Activated CD4-positive, alpha-beta T cell treated with anti-CD3 and anti-CD28 coated beads, Interleukin-2, amount 10 ng/mL, durations not matched to agents 7 days and 5 days (primary cell): ENCODE measurements around the gene ZFP28. TPM values are rescaled to one million over a fixed set of nuclear protein-coding genes. Genes with fewer than 3 reads are reported as not detected.

Experiments
- CTCF ChIA-PET: fragments of 350-600 bp; sonication (Branson Sonifier 250); formaldehyde crosslinking; loops from one replicate; lab custom pipeline; 2021; ENCODE audit warnings: antibody characterized with exemption; lab: Charles Lee
- POLR2A ChIA-PET: fragments of 350-600 bp; sonication (Branson Sonifier 250); formaldehyde crosslinking; loops from one replicate; lab custom pipeline; 2021; ENCODE audit warnings: antibody characterized with exemption; lab: Charles Lee
- DNase-seq: peaks from one replicate; pipeline ENCODE4 v3.0.0-alpha.2; 2020
- H3K27ac Mint-ChIP-seq: one replicate; pipeline ENCODE4 v1.8.0; 2021; ENCODE audit warnings: mild to moderate bottlenecking, moderate library complexity, mixed read lengths
- H3K27me3 Mint-ChIP-seq: one replicate; pipeline ENCODE4 v1.8.0; 2021; ENCODE audit warnings: mixed read lengths
- H3K36me3 Mint-ChIP-seq: one replicate; pipeline ENCODE4 v1.8.0; 2021; ENCODE audit warnings: low read depth, mixed read lengths
- H3K4me1 Mint-ChIP-seq: one replicate; pipeline ENCODE4 v1.8.0; 2021; ENCODE audit warnings: mixed read lengths
- H3K4me3 Mint-ChIP-seq: one replicate; pipeline ENCODE4 v1.8.0; 2021; ENCODE audit warnings: mild to moderate bottlenecking, moderate library complexity, mixed read lengths
- H3K9me3 Mint-ChIP-seq: one replicate; pipeline ENCODE4 v1.8.0; 2021; ENCODE audit warnings: mixed read lengths
- total RNA-seq, 2 experiments: library from RNA; stranded (reverse); gene quantifications; one replicate each; pipeline ENCODE4 v1.2.3, GENCODE V29; 2021

The ZFP28 gene
- total RNA-seq, 2 experiments from 2014 or later, result 4.7 to 5.6 TPM

DNA sequence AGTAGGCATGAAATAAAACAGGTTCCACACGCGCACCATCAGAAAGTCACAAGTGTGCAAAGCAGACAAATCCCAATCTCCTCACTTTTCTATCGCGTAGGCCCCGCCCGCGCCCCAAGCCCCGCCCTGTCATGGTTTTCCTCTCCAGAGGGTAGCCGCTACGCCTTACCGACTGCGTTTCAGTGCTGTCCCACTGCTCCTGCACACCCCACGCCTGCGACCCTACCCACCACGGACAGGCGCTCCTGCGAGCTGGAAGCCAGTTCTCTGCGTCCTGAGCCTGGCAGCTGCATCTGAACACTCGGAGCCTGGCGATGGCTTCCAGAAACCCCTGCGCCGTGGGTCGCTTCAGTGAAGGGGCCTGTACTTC, 28.1 kb downstream of the ZFP28 start:
- Mint-ChIP-seq H3K4me3 (peak overlapping the region; percentile 95), H3K4me1 (peaks cover 17% of the 10 kb centered on the region), H3K27ac (peak overlapping the region; percentile 95), H3K27me3 (no peaks in the 10 kb centered on the region), H3K9me3 (peaks cover 69% of the 10 kb centered on the region), H3K36me3 (peaks cover 65% of the 10 kb centered on the region)
- CTCF ChIA-PET, result no interaction called here
- peak; percentile 53 for DNase-seq
- POLR2A ChIA-PET, result no interaction called here

DNA sequence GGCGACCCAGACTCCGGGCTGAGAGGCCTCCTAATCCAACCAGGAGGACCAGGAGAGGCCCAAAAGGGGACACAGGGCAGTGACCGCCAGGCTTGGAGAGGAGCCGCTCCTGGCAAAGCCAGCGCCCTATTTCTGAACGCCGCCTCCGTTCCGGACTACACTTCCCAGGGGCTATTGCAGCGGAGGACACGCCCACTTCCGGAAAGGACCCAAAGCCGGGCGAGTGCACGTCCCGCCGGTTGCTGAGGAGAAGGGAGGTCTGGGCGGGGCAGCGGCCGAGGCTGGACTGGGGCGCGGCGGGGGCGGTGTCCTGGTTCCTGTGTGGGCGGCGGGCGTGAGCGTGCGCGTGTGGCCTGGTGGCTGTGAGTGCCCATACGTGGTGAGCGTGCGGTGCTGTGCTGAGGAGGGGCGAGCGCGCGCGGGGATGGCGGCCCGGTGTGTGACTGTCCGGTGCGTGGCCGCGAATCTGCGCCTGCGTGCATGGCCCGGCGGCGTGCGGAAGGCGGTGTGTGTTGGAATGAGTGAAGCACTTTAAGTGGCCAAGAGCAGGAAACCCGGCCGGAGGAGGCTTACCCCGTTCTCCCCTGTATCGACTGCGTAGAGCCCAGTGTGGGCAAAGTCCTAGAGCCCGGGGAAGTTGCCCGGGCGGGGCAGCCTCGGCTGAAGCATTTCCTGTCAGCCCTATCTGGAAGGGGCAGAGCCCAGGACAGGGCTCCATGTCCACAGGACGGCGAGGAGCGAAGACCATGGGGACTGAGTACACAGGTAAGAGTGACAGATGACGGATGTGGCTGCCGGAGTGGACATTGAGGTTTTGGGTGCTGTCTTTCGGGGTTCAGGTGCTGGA, 28.7 kb downstream of the ZFP28 start, which contains the start of gene ZNF470:
TSS of gene ZNF470 (plus strand) at position 195 of the 847 bp plus-strand sequence. CDS start 2,844 bp downstream, outside the sequence.
- Mint-ChIP-seq H3K4me3 (peak within 1 kb of the TSS; percentile 95), H3K27ac (peak within 1 kb of the TSS; percentile 95), H3K9me3 (peaks cover 67% of the 10 kb centered on the region), H3K4me1 (peaks cover 17% of the 10 kb centered on the region), H3K36me3 (peaks cover 69% of the 10 kb centered on the region), H3K27me3 (no peaks in the 10 kb centered on the region)
- POLR2A ChIA-PET, result no interaction called here
- CTCF ChIA-PET, result no interaction called here
- peak; percentile 93 for DNase-seq

DNA sequence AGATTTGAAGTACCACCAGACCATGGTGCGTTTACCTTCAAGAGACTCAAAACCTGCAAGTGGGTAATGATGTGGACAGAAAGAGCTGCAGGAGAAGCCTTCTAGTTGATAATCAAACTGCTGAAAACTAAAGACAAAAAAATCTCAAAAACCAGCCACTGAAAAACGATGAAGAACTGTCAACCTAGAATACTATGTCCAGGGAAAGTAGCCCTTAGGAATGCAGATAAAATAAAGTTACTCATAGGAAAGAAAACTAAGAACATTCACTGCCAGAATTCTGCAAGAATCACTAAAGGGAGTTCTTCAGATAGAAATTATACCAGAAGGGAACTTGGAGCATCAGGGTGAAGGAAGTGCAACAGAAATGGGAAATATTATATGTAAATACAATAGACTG, 33.8 kb downstream of the ZFP28 start:
- H3K27ac Mint-ChIP-seq, result no peak overlapping the region
- H3K9me3 Mint-ChIP-seq, result peaks cover 71% of the 10 kb centered on the region
- no peaks in the 10 kb centered on the region for H3K27me3 Mint-ChIP-seq
- POLR2A ChIA-PET, result no interaction called here
- H3K36me3 Mint-ChIP-seq, result peaks cover 79% of the 10 kb centered on the region
- no peak overlapping the region for H3K4me3 Mint-ChIP-seq
- no peak for DNase-seq
- H3K4me1 Mint-ChIP-seq, result peaks cover 7% of the 10 kb centered on the region
- CTCF ChIA-PET, result no interaction called here

DNA sequence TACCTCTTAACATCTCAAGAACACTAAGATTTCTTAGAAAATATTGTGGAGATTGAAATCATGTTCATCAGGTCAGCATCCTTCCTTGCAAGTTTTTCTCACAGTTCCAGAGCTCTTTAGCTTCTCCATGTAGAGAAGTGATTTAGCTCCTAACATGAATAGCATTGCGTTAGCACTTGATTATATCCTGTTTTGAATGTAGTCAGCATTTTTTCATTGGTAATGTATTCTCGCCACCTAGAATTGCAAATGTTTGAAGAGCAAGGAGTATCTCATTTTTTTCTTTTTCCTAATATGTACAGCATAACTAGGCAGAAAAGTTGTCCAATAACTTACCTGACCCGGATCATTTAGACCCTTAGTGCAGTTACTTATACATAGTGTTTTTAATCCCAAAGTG, 35.2 kb downstream of the ZFP28 start:
- no peaks in the 10 kb centered on the region for H3K27me3 Mint-ChIP-seq
- no peak overlapping the region for H3K27ac Mint-ChIP-seq
- CTCF ChIA-PET, result no interaction called here
- H3K36me3 Mint-ChIP-seq, result peaks cover 66% of the 10 kb centered on the region
- POLR2A ChIA-PET, result no interaction called here
- H3K4me3 Mint-ChIP-seq, result no peak overlapping the region
- DNase-seq, result no peak
- no peaks in the 10 kb centered on the region for H3K4me1 Mint-ChIP-seq
- peaks cover 69% of the 10 kb centered on the region for H3K9me3 Mint-ChIP-seq

DNA sequence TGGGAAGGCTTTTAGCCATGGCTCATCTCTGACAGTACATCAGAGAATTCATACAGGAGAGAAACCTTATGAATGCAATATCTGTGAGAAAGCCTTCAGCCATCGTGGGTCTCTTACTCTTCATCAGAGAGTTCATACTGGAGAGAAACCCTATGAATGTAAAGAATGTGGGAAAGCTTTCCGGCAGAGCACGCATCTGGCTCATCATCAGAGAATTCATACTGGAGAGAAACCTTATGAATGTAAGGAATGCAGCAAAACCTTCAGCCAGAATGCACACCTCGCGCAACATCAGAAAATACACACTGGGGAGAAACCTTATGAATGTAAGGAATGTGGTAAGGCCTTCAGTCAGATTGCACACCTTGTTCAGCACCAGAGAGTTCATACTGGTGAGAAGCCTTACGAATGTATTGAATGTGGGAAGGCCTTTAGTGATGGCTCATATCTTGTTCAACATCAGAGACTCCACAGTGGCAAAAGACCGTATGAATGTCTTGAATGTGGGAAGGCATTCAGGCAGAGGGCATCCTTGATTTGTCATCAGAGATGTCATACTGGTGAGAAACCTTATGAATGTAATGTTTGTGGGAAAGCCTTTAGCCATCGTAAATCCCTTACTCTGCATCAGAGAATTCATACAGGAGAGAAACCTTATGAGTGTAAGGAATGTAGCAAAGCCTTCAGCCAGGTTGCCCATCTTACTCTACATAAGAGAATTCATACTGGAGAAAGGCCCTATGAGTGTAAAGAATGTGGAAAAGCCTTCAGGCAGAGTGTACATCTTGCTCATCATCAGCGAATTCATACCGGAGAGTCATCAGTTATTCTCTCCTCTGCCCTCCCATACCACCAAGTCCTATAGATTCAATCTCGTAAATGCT, 39.2 kb downstream of the ZFP28 start:
- Mint-ChIP-seq H3K27ac (no peak overlapping the region), H3K27me3 (no peaks in the 10 kb centered on the region), H3K4me1 (no peaks in the 10 kb centered on the region), H3K36me3 (peaks cover 44% of the 10 kb centered on the region), H3K4me3 (no peak overlapping the region), H3K9me3 (peaks cover 76% of the 10 kb centered on the region)
- POLR2A ChIA-PET, result no interaction called here
- no peak for DNase-seq
- CTCF ChIA-PET, result no interaction called here

DNA sequence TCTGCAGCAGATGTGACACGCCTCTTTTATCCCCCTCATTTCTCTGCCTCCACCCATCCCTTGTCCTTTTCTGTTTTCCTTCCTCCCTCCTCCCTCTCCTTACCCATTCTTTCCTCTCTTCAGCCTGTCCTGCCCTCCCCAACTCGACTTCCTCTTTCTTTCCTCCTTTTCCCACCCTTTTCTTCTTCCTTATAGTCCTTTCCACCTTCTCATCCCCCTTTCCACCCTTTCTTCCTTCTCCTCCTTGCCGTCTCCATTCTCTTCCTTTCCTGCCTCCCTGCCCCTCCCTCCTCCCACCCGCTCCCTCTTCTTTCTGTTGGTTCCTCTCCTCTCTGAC, 55.7 kb downstream of the ZFP28 start:
- peaks cover 32% of the 10 kb centered on the region for H3K36me3 Mint-ChIP-seq

DNA sequence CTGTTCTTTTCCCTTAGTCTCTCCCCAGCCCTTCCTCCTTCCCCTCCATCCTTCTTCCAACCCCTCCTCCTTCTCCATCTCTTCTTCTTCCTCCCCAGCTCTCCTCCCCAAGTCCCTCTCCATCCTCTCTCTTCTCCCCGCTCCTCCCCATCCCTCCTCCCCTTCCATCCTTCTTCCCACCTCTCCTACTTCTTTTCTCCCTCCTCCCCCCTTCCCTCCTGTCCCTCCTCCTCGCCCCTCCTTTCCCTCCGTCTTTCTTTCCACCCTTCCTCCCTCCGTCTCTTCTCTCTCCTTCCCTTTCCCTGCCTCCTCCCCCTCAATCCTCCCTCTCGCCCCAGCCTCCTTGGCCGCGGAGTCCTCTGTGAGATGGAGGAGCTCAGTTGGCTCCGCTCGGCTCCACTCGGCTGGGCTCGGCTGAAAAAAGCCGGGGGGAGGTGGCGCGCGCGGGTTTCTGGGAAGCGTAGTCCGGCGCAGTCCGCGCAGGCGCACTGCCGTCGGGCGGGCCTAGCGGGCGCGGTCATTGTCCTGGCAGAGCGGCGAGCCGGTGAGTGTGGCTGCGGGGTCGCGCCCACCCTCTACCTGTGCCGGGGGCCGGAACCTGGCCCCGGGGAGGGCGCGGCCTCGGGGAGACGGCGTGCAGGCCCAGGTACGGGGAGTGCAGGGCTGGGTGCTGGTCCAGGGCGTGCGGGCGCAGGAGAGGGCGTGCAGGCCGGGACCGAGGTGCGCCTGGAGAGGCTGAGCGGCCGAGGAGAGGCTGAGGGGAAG, 56.2 kb downstream of the ZFP28 start, which contains the start of gene ZNF71:
TSS of gene ZNF71 (plus strand) at position 520 of the 765 bp plus-strand sequence. CDS start 6,257 bp downstream, outside the sequence.
- H3K4me1 Mint-ChIP-seq, result peaks cover 18% of the 10 kb centered on the region
- H3K27me3 Mint-ChIP-seq, result no peaks in the 10 kb centered on the region
- CTCF ChIA-PET, result interaction anchor here (0.7 kb wide), 1 partner anchor 248 kb away, joined by 3 read pairs; no protein-coding TSS in a partner anchor
- peaks cover 43% of the 10 kb centered on the region for H3K9me3 Mint-ChIP-seq
- H3K36me3 Mint-ChIP-seq, result peaks cover 32% of the 10 kb centered on the region
- peak; percentile 90 for DNase-seq
- peak within 1 kb of the TSS; percentile 96 for H3K4me3 Mint-ChIP-seq
- POLR2A ChIA-PET, result no interaction called here
- H3K27ac Mint-ChIP-seq, result peak within 1 kb of the TSS; percentile 89

More for the DNA sequence above, 55.7 kb downstream of the ZFP28 start:
- POLR2A ChIA-PET, result no interaction called here
- CTCF ChIA-PET, result no interaction called here
- peak overlapping the region; percentile 67 for H3K27ac Mint-ChIP-seq
- DNase-seq, result no peak
- peaks cover 43% of the 10 kb centered on the region for H3K9me3 Mint-ChIP-seq
- no peaks in the 10 kb centered on the region for H3K27me3 Mint-ChIP-seq
- peak overlapping the region; percentile 96 for H3K4me3 Mint-ChIP-seq
- H3K4me1 Mint-ChIP-seq, result peaks cover 18% of the 10 kb centered on the region

DNA sequence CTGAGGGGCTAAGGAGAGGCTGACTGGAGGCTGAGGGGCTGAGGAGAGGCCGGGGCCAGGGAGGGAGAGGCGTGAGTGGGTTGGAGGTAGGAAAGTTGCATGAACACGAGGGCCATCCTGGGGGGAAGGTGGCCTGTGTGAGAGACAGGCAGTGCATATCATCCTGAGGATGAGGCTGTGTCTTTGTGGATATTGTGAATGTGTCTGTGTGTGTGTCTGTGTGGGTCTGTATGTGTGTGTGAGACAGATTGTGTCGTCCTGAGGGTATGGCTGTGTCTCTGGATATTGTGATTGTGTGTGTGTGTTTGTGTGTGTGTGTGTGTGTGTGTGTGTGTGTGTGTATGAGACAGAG, 56.8 kb downstream of the ZFP28 start:
- Mint-ChIP-seq H3K27ac (peak overlapping the region; percentile 89), H3K27me3 (no peaks in the 10 kb centered on the region), H3K4me3 (peak overlapping the region; percentile 96), H3K36me3 (peaks cover 34% of the 10 kb centered on the region), H3K4me1 (peaks cover 19% of the 10 kb centered on the region), H3K9me3 (peaks cover 43% of the 10 kb centered on the region)
- ChIA-PET CTCF (interaction anchor here (0.7 kb wide), 1 partner anchor 248 kb away, joined by 3 read pairs; no protein-coding TSS in a partner anchor), POLR2A (no interaction called here)
- DNase-seq, result no peak

DNA sequence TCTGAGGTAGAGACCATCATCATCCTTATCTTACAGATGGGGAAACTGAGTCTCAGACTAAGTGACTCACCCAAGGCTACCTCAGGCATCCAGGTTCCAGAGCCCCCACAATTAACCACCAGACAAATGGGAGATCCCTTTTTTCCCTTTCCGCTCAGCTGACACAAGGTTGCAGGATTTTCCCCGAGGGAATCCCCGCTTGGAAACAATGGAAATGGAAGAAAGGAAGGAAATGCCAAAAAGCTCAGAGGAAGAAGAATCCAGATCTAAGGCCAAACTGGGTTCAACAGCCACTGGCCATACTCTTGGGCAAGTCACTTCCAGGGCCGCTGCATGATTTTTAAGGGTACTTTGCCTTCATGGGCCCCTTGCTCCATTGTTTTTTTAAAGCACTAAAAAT, 57.9 kb downstream of the ZFP28 start:
- no peak overlapping the region for H3K27ac Mint-ChIP-seq

DNA sequence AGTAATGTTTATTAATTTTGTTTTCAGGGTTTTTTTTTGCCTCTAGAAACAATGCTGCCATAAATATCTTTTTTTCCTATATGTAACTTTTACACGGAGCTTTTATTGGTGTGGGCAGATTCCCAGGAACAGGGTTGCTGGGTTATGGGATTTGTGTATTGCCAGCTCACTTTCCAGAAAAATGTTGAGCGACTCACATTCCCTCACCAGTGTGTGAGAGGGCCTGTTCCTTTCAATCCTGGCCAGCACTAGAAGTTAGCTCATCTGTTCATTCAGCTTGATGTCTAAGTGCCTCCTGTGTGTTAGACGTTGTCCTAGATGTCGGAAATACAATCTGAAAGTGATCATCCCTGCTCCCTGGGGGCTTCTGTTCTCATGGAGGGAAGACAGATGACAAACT, 58.9 kb downstream of the ZFP28 start:
- POLR2A ChIA-PET, result no interaction called here

More for the DNA sequence above, 57.9 kb downstream of the ZFP28 start:
- CTCF ChIA-PET, result no interaction called here
- Mint-ChIP-seq H3K27me3 (no peaks in the 10 kb centered on the region), H3K4me3 (no peak overlapping the region), H3K36me3 (peaks cover 46% of the 10 kb centered on the region), H3K9me3 (peaks cover 46% of the 10 kb centered on the region), H3K4me1 (peaks cover 19% of the 10 kb centered on the region)
- POLR2A ChIA-PET, result no interaction called here
- no peak for DNase-seq

DNA sequence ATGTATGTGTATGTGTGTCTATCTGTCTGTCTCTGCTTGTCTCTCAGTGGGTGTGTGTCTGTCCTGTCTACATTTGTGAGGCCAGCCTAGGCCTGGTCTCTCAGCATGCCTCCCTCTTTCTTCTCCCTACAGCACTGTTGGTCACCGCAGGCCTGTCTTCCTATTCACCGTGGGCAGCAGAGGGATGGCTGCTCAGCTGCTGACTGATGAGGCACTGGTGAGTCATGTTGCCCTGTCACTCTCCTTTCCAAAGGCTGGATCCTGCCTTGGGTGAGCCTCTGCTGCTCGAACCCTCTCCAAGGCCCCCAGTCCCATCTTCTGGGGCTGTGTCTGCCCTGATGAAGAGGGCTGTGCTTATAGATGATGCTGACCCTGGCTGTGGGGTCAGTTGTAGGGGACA, 62.6 kb downstream of the ZFP28 start:
- Mint-ChIP-seq H3K4me3 (no peak overlapping the region), H3K27ac (no peak overlapping the region), H3K36me3 (peaks cover 70% of the 10 kb centered on the region), H3K9me3 (peaks cover 47% of the 10 kb centered on the region), H3K4me1 (peaks cover 1% of the 10 kb centered on the region), H3K27me3 (no peaks in the 10 kb centered on the region)
- ChIA-PET CTCF (no interaction called here), POLR2A (no interaction called here)
- DNase-seq, result no peak

More for the DNA sequence above, 58.9 kb downstream of the ZFP28 start:
- Mint-ChIP-seq H3K27ac (no peak overlapping the region), H3K9me3 (peaks cover 41% of the 10 kb centered on the region), H3K4me1 (peaks cover 19% of the 10 kb centered on the region), H3K36me3 (peaks cover 55% of the 10 kb centered on the region), H3K27me3 (no peaks in the 10 kb centered on the region), H3K4me3 (no peak overlapping the region)
- CTCF ChIA-PET, result no interaction called here
- DNase-seq, result no peak

DNA sequence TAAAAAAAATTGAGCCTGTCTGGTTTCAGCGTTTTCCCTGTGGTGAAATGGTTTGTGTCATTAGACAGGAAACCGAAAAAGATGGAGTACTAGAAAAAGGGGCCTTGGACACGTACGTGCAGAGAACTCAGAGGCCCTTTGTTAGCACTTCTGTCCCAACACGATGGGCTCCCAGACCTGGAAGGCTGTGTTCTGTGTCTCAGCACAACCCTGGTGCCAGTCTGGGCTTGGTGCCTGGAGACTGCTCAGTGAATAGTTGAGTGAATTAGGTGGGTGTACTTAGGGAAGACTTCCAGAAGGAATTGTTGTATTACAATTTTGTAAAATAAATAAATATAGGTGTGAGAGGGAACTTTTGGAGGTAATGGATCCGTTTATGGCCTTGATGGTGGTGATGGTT, 65.1 kb downstream of the ZFP28 start:
- ChIA-PET POLR2A (no interaction called here), CTCF (no interaction called here)
- H3K9me3 Mint-ChIP-seq, result peaks cover 57% of the 10 kb centered on the region
- peaks cover 1% of the 10 kb centered on the region for H3K4me1 Mint-ChIP-seq
- H3K27me3 Mint-ChIP-seq, result no peaks in the 10 kb centered on the region
- H3K36me3 Mint-ChIP-seq, result peaks cover 66% of the 10 kb centered on the region
- H3K4me3 Mint-ChIP-seq, result no peak overlapping the region
- DNase-seq, result no peak
- H3K27ac Mint-ChIP-seq, result no peak overlapping the region
